Measurements from ENCODE around the gene HILPDA. TPM values are rescaled to one million over a fixed set of nuclear protein-coding genes. Genes with fewer than 3 reads are reported as not detected.

Gene HILPDA, protein sequence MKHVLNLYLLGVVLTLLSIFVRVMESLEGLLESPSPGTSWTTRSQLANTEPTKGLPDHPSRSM
- polyA plus RNA-seq (2013, experiment 1 of 2): 10.7 TPM
- 10.2 TPM for polyA plus RNA-seq (2013, experiment 2 of 2)

DNA sequence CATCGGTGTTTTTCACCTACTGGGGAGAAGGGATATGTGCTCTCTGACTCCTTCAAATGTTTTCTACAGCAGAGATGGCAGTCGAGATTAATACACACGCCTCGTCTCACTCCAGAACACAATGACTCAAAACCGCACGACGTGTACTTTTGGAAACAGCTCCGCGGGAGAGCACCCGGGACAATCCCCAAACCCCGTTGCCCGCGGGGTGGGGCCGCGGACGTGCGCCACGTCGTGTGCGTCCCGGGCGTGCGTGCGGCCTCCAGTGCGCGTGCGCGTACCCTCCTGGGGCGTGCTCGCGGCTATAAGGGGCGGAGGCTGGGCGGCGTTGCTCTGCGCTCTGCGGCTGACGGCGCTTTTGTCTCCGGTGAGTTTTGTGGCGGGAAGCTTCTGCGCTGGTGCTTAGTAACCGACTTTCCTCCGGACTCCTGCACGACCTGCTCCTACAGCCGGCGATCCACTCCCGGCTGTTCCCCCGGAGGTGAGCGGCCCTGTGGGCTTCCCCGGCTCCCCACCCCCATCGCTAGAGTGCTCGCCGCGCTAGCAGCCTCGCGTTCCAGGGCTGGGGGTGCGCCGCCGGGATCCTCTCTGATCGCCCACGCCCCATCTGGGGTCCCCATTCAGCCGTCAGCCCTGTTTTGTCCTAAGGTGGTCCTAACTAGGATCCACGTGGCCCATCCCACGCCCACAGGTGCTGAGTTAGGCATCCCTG, at the start of gene HILPDA:
HILPDA (plus strand) TSS at position 336 of the 712 bp plus-strand sequence. CDS start 1,391 bp downstream, outside the sequence.
- peaks cover 10 to 12% of the 10 kb centered on the region in 2 experiments for H3K36me3 ChIP-seq (ENCODE audit: control insufficient read depth in 1 of 2, insufficient read depth in 2 of 2, low read depth in 1 of 2, low read length in 2 of 2)
- H3K18ac ChIP-seq (ENCODE audit: low read depth in 1 of 2, low read length in 2 of 2): peak within 1 kb of the TSS; percentile 90 to 97
- H3K9ac ChIP-seq (ENCODE audit: low read length): peak within 1 kb of the TSS; percentile 96
- H3K9me3 ChIP-seq (ENCODE audit: control insufficient read depth, low read length): no peaks in the 10 kb centered on the region
- H4K8ac ChIP-seq (ENCODE audit: low read length): peak within 1 kb of the TSS; percentile 99
- peak within 1 kb of the TSS in 1 of 2 experiments; percentile 76 for H3K14ac ChIP-seq (ENCODE audit: low read length in 2 of 2)
- H3K27ac ChIP-seq (ENCODE audit: low read length, poor library complexity, severe bottlenecking): peak within 1 kb of the TSS; percentile 72
- H4K91ac ChIP-seq (ENCODE audit: low read length): peak within 1 kb of the TSS; percentile 89
- peak within 1 kb of the TSS; percentile 72 for H2AFZ ChIP-seq (ENCODE audit: low read depth, low read length)
- H3K4me3 ChIP-seq (ENCODE audit: insufficient read depth in 1 of 2, low read depth in 1 of 2, low read length in 2 of 2): peak within 1 kb of the TSS; percentile 68 to 97
- H3K23ac ChIP-seq (ENCODE audit: low read length in 2 of 2): peak within 1 kb of the TSS in 1 of 2 experiments; percentile 48
- peaks cover 19% of the 10 kb centered on the region for H3K79me1 ChIP-seq (replicated peaks; ENCODE audit: low read length, poor library complexity, severe bottlenecking)
- peaks cover 15% of the 10 kb centered on the region for H3K4me1 ChIP-seq (ENCODE audit: control insufficient read depth, insufficient read depth, low read depth, low read length)
- no peaks in the 10 kb centered on the region for H3K27me3 ChIP-seq (ENCODE audit: control insufficient read depth in 1 of 2, insufficient read depth in 1 of 2, low read length in 2 of 2)
- no peak within 1 kb of the TSS for H2AK5ac ChIP-seq (ENCODE audit: low read length, severe bottlenecking)
- DNase-seq: peak; percentile 94
- H2BK12ac ChIP-seq (ENCODE audit: low read length in 2 of 2): peak within 1 kb of the TSS; percentile 76 to 89
- H3K4me2 ChIP-seq (ENCODE audit: low read length, poor library complexity, severe bottlenecking): peak within 1 kb of the TSS; percentile 74
- peak within 1 kb of the TSS; percentile 27 for H2BK120ac ChIP-seq (ENCODE audit: low read depth, low read length)
- no peak within 1 kb of the TSS for H2BK5ac ChIP-seq (ENCODE audit: low read depth, low read length, poor library complexity, severe bottlenecking)
- H2BK15ac ChIP-seq (ENCODE audit: low read depth, poor library complexity, severe bottlenecking): peak within 1 kb of the TSS; percentile 87
- H3K4ac ChIP-seq (ENCODE audit: low read depth in 1 of 2, low read length in 2 of 2): peak within 1 kb of the TSS; percentile 83 to 97
- WGBS: under 1% methylated on average over 61 of the region's 64 CpGs

DNA sequence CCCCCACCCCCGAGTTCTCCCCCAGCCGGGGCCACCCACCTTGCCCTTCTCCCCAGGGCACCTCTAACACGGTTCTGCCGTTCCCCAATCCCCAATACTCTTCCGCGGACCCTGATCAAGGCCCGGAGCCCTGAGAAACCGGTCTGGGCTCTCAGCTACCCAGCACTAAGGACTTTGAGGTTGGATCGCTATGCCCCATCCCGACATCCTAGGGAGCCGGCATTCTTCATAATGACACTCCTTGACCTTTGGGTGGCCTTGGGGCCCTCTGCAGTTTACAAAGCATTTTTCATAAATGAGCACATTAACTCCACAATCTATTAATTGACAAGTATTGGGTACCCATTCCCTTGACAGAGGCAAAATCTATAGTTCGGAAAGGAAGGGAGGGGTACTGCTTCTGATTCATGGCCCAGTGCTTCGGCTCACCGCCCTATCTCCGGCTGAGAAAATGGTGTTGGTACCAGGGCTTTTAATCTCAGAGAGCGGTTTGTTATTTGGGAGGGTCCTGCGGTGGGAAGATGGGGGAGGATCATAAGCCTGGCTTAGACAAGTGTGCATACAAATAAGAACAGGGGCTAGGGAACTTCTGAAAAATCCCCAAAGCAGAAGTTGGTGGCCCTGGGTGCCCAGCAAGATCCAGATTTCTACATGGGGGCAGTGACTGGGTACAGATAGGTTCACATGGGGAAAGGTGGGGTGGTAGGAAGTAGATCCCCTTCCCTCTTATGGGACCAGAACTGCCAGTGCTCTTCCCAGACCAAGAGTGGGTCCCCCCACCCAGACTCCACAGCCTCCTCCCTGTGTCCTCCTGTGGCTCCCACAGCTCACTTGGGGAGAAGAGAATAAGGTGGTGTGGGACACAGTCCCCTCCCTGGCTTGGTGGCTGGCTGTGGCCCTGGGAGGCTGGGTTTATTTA, 49.1 kb upstream of the HILPDA start:
- no peak overlapping the region for H3K18ac ChIP-seq (ENCODE audit: low read depth in 1 of 2, low read length in 2 of 2)
- H3K4me3 ChIP-seq (ENCODE audit: insufficient read depth in 1 of 2, low read depth in 1 of 2, low read length in 2 of 2): no peak overlapping the region
- H4K8ac ChIP-seq (ENCODE audit: low read length): no peak overlapping the region
- H3K27ac ChIP-seq (ENCODE audit: low read length, poor library complexity, severe bottlenecking): no peak overlapping the region
- no peak overlapping the region for H2AK5ac ChIP-seq (ENCODE audit: low read length, severe bottlenecking)
- no peak overlapping the region for H2AFZ ChIP-seq (ENCODE audit: low read depth, low read length)
- DNase-seq: no peak
- H3K36me3 ChIP-seq (ENCODE audit: control insufficient read depth in 1 of 2, insufficient read depth in 2 of 2, low read depth in 1 of 2, low read length in 2 of 2): peaks cover 5 to 14% of the 10 kb centered on the region in 2 experiments
- 38% methylated on average over 16 of the region's 17 CpGs for WGBS
- peaks cover 32% of the 10 kb centered on the region for H3K4me1 ChIP-seq (ENCODE audit: control insufficient read depth, insufficient read depth, low read depth, low read length)
- H3K9me3 ChIP-seq (ENCODE audit: control insufficient read depth, low read length): no peaks in the 10 kb centered on the region
- no peak overlapping the region for H2BK15ac ChIP-seq (ENCODE audit: low read depth, poor library complexity, severe bottlenecking)
- no peak overlapping the region for H3K9ac ChIP-seq (ENCODE audit: low read length)
- H3K23ac ChIP-seq (ENCODE audit: low read length in 2 of 2): no peak overlapping the region
- no peak overlapping the region for H3K4me2 ChIP-seq (ENCODE audit: low read length, poor library complexity, severe bottlenecking)
- H3K79me1 ChIP-seq (replicated peaks; ENCODE audit: low read length, poor library complexity, severe bottlenecking): peaks cover 5% of the 10 kb centered on the region
- H3K14ac ChIP-seq (ENCODE audit: low read length in 2 of 2): no peak overlapping the region
- H2BK5ac ChIP-seq (ENCODE audit: low read depth, low read length, poor library complexity, severe bottlenecking): no peak overlapping the region
- H2BK120ac ChIP-seq (ENCODE audit: low read depth, low read length): no peak overlapping the region
- H4K91ac ChIP-seq (ENCODE audit: low read length): peak overlapping the region; percentile 6
- no peak overlapping the region for H3K4ac ChIP-seq (ENCODE audit: low read depth in 1 of 2, low read length in 2 of 2)
- H3K27me3 ChIP-seq (ENCODE audit: control insufficient read depth in 1 of 2, insufficient read depth in 1 of 2, low read length in 2 of 2): peaks cover 0 to 5% of the 10 kb centered on the region in 2 experiments
- H2BK12ac ChIP-seq (ENCODE audit: low read length in 2 of 2): peak overlapping the region in 1 of 2 experiments; percentile 49

DNA sequence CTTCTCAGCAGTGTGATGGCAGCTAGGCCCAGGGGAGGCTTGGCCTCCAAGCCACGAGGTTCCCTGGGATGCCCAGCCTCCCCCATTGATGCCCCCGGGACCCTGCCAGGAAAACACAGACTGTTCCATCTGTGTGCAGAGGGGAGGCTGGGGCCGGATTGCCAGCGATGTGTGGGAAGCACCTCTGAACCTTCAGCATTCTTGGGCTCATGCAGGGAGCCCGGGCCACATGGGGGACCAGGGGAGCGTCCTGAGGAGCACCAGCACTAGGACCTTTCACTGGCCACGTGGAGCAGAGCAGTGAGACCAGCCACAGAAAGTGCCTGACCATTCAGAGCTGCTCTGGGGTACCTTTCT, 48.5 kb upstream of the HILPDA start:
- peaks cover 32% of the 10 kb centered on the region for H3K4me1 ChIP-seq (ENCODE audit: control insufficient read depth, insufficient read depth, low read depth, low read length)

More for the DNA sequence above, 48.5 kb upstream of the HILPDA start:
- Histone ChIP-seq H2BK15ac (ENCODE audit: low read depth, poor library complexity, severe bottlenecking) (no peak overlapping the region), H3K23ac (ENCODE audit: low read length in 2 of 2) (peak overlapping the region in 1 of 2 experiments; percentile 23), H3K36me3 (ENCODE audit: control insufficient read depth in 1 of 2, insufficient read depth in 2 of 2, low read depth in 1 of 2, low read length in 2 of 2) (peaks cover 3 to 10% of the 10 kb centered on the region in 2 experiments), H3K4me3 (ENCODE audit: insufficient read depth in 1 of 2, low read depth in 1 of 2, low read length in 2 of 2) (no peak overlapping the region), H3K18ac (ENCODE audit: low read depth in 1 of 2, low read length in 2 of 2) (no peak overlapping the region), H3K27me3 (ENCODE audit: control insufficient read depth in 1 of 2, insufficient read depth in 1 of 2, low read length in 2 of 2) (peaks cover 0 to 5% of the 10 kb centered on the region in 2 experiments), H2BK120ac (ENCODE audit: low read depth, low read length) (no peak overlapping the region), H2BK5ac (ENCODE audit: low read depth, low read length, poor library complexity, severe bottlenecking) (no peak overlapping the region), H2AFZ (ENCODE audit: low read depth, low read length) (no peak overlapping the region), H3K9ac (ENCODE audit: low read length) (no peak overlapping the region), H2AK5ac (ENCODE audit: low read length, severe bottlenecking) (no peak overlapping the region), H3K4ac (ENCODE audit: low read depth in 1 of 2, low read length in 2 of 2) (no peak overlapping the region), H3K4me2 (ENCODE audit: low read length, poor library complexity, severe bottlenecking) (no peak overlapping the region), H3K27ac (ENCODE audit: low read length, poor library complexity, severe bottlenecking) (no peak overlapping the region), H3K79me1 (replicated peaks; ENCODE audit: low read length, poor library complexity, severe bottlenecking) (peaks cover 5% of the 10 kb centered on the region), H4K8ac (ENCODE audit: low read length) (no peak overlapping the region), H4K91ac (ENCODE audit: low read length) (peak overlapping the region; percentile 6), H3K14ac (ENCODE audit: low read length in 2 of 2) (no peak overlapping the region), H3K9me3 (ENCODE audit: control insufficient read depth, low read length) (no peaks in the 10 kb centered on the region), H2BK12ac (ENCODE audit: low read length in 2 of 2) (peak overlapping the region in 1 of 2 experiments; percentile 49)
- no peak for DNase-seq
- 82% methylated on average over 7 of the region's 7 CpGs for WGBS
